Endothelial cell (in vitro differentiated cells): ENCODE results near the gene OR56A4. TPM values are rescaled to one million over a fixed set of nuclear protein-coding genes. Genes with fewer than 3 reads are reported as not detected.

Experiments
- DNase-seq: peaks from one replicate; pipeline ENCODE4 v3.0.0; 2021; ENCODE audit warnings: low spot score
- H3K27ac Mint-ChIP-seq: one replicate; pipeline ENCODE4 v1.8.0; 2021; ENCODE audit warnings: mixed read lengths, inconsistent platforms; ENCODE audit not compliant: unreplicated experiment
- H3K27me3 Mint-ChIP-seq: one replicate; pipeline ENCODE4 v1.8.0; 2021; ENCODE audit warnings: mild to moderate bottlenecking, moderate library complexity, mixed read lengths, inconsistent platforms; ENCODE audit not compliant: unreplicated experiment
- H3K36me3 Mint-ChIP-seq: one replicate; pipeline ENCODE4 v1.8.0; 2021; ENCODE audit warnings: mild to moderate bottlenecking, low read depth, mixed read lengths, inconsistent platforms; ENCODE audit not compliant: unreplicated experiment
- H3K4me1 Mint-ChIP-seq: one replicate; pipeline ENCODE4 v1.8.0; 2021; ENCODE audit warnings: mild to moderate bottlenecking, mixed read lengths, inconsistent platforms; ENCODE audit not compliant: unreplicated experiment
- H3K4me3 Mint-ChIP-seq: one replicate; pipeline ENCODE4 v1.8.0; 2021; ENCODE audit warnings: mild to moderate bottlenecking, mixed read lengths, inconsistent platforms; ENCODE audit not compliant: unreplicated experiment
- H3K9me3 Mint-ChIP-seq: one replicate; pipeline ENCODE4 v1.8.0; 2021; ENCODE audit warnings: mixed read lengths, inconsistent platforms; ENCODE audit not compliant: unreplicated experiment
- long read RNA-seq: library from polyadenylated mRNA; unstranded; transcript quantifications from one replicate; pipeline ENCODE4 v2.0.0, GENCODE V29; 2020; ENCODE audit not compliant: unreplicated experiment
- total RNA-seq: library from RNA; stranded (reverse); fragmentation: NEBNext Ultra II Directional; extraction: Animal tissue kit (Norgen Biotek cat#: 25700); gene quantifications from one replicate; pipeline ENCODE4 v1.2.1, GENCODE V29; 2021; ENCODE audit not compliant: unreplicated experiment
- TF ChIP-seq, protein P1 (sequence below): fragments of 200-600 bp; sonication (generic); IDR thresholded peaks from one replicate; pipeline ENCODE4 v1.5.0; 2021; ENCODE audit warnings: antibody characterized with exemption; ENCODE audit not compliant: unreplicated experiment

Gene OR56A4, protein sequence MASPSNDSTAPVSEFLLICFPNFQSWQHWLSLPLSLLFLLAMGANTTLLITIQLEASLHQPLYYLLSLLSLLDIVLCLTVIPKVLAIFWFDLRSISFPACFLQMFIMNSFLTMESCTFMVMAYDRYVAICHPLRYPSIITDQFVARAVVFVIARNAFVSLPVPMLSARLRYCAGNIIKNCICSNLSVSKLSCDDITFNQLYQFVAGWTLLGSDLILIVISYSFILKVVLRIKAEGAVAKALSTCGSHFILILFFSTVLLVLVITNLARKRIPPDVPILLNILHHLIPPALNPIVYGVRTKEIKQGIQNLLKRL
- total RNA-seq, result 0.13 TPM
- long read RNA-seq, result 0 reads

DNA sequence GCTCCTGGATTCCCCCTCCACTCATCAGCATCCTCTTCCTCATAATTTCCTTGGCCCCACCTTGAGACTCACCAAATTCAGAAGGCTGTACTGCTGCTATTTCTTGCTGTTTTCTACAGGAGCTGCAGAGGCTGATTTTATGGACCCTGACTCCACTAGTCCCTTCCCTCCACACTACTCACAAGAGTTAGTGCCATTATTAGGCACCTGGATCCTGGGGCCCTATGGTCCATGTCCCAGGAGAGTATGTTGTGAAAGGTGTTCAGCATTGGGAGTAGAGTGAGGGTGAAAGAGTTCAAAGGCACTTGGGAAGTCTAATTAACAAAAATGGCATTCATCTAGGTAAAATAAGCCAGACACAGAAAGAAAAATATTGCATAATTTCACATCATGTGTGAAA lies at the start of gene OR56A4:
OR56A4 (minus strand) TSS at position 101 of the 400 bp plus-strand sequence. CDS start 3,954 bp downstream, outside the sequence.
- Mint-ChIP-seq H3K36me3 (no peaks in the 10 kb centered on the region), H3K27ac (no peak within 1 kb of the TSS), H3K4me1 (peaks cover 8% of the 10 kb centered on the region), H3K27me3 (no peaks in the 10 kb centered on the region), H3K4me3 (no peak within 1 kb of the TSS), H3K9me3 (no peaks in the 10 kb centered on the region)
- TF ChIP-seq, protein P1, sequence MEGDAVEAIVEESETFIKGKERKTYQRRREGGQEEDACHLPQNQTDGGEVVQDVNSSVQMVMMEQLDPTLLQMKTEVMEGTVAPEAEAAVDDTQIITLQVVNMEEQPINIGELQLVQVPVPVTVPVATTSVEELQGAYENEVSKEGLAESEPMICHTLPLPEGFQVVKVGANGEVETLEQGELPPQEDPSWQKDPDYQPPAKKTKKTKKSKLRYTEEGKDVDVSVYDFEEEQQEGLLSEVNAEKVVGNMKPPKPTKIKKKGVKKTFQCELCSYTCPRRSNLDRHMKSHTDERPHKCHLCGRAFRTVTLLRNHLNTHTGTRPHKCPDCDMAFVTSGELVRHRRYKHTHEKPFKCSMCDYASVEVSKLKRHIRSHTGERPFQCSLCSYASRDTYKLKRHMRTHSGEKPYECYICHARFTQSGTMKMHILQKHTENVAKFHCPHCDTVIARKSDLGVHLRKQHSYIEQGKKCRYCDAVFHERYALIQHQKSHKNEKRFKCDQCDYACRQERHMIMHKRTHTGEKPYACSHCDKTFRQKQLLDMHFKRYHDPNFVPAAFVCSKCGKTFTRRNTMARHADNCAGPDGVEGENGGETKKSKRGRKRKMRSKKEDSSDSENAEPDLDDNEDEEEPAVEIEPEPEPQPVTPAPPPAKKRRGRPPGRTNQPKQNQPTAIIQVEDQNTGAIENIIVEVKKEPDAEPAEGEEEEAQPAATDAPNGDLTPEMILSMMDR, result no peak
- DNase-seq, result no peak

DNA sequence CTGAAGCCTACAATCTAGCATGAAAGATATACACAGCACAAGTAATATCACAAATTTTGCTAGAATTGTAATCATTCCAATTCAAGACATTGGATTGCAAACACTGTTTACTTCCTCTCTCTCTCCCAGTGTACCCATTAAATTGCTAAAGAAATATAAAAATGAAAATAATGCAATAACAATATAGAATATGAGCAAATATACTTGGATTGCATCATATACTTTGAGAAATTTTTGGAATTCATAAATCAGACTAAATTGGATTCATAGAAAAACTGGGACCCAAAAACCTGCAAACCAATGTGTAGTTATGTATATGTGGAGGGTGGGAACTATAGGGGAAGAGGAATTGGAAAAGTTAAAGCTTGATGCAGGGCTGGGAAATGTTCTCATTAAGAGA lies 48.8 kb upstream of the OR56A4 start:
- Mint-ChIP-seq H3K36me3 (no peaks in the 10 kb centered on the region), H3K4me3 (no peak overlapping the region), H3K9me3 (no peaks in the 10 kb centered on the region), H3K27me3 (no peaks in the 10 kb centered on the region), H3K4me1 (peaks cover 14% of the 10 kb centered on the region), H3K27ac (no peak overlapping the region)
- no peak for DNase-seq
- TF ChIP-seq, protein P1, result no peak

DNA sequence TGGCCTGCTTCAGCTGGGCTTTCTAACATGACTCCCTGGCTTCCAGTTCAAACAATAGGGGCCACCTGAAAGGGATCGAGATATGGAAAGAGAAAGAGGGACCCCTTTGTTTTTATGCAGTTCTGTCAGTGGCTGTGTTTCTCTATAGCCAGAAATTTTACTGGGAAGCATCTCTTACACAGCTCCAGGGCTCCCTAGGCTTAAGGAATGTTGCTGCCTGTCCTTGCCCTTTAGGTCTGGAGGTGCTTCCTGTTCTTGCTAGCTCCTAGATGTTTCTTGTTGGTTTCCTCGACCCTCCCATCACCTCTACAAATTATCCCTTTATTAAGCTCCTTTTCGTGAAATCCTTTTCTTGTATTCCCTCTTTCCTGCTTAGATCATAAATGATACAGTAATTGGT lies 45.6 kb upstream of the OR56A4 start:
- TF ChIP-seq, protein P1, result no peak

DNA sequence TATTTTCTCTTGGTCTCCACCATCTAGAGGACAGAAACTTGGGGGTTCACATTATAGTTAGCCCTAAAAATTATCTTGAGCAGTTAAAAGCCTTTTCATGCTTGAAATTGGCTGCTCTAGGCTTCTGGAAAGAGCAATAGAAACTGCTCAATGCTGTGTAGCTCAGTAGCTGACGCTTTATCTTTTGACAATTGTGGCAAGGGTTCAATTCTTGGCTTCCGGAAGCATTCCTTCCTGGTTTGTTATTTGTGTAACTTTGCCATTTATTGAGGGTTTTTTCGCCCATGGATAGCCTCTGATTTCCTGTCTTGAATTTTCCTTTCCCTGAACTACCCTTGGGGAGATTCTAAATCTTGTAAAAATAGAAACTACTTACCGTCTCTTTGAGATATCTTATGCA lies 34.1 kb upstream of the OR56A4 start:
- Mint-ChIP-seq H3K9me3 (no peaks in the 10 kb centered on the region), H3K27me3 (no peaks in the 10 kb centered on the region), H3K4me3 (no peak overlapping the region), H3K36me3 (no peaks in the 10 kb centered on the region), H3K27ac (no peak overlapping the region), H3K4me1 (no peaks in the 10 kb centered on the region)
- no peak for DNase-seq
- TF ChIP-seq, protein P1, result no peak

More for the DNA sequence above, 45.6 kb upstream of the OR56A4 start:
- Mint-ChIP-seq H3K4me3 (no peak overlapping the region), H3K9me3 (no peaks in the 10 kb centered on the region), H3K27ac (no peak overlapping the region), H3K4me1 (peaks cover 14% of the 10 kb centered on the region), H3K36me3 (no peaks in the 10 kb centered on the region), H3K27me3 (peaks cover 4% of the 10 kb centered on the region)
- DNase-seq, result no peak

DNA sequence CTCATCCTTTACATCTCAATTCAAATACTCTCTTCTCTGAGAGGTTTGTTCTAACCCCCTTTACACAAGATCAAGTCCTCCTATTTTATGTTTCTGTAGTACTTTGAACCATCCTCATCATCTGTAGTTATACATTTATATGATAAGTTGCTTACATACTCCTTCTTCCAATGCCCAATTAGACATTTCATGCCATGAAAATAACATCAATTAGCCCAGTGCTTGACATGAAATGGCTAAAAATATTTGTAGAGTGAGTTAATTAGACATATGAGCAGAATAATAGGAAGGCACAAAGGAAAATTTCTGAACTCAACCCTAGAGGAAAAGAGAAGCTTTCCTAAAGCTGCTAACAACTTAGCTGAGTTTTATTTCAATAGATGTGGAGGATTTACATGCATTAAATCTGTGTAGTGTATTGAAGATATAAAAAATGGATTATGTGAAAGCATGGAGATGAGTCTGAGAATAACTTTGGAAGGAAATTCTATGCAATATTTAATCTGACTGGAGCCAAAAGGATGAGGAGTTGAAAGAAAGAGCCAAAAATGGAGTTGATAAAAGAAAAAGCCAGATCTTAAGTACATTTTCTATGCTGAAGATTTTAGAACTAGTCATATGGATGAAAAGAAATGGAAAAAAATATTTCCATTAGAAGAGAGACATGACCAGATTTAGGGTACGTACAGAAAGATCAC lies 24.1 kb upstream of the OR56A4 start, which contains the start of gene OR56A1:
OR56A1 (minus strand) TSS at position 51 of the 698 bp plus-strand sequence. CDS start 3,066 bp downstream, outside the sequence.
- Mint-ChIP-seq H3K27ac (no peak within 1 kb of the TSS), H3K4me1 (no peaks in the 10 kb centered on the region), H3K9me3 (no peaks in the 10 kb centered on the region), H3K36me3 (no peaks in the 10 kb centered on the region), H3K27me3 (no peaks in the 10 kb centered on the region), H3K4me3 (no peak within 1 kb of the TSS)
- DNase-seq, result no peak
- TF ChIP-seq, protein P1, result no peak
